Mammary epithelial cell (primary cell): Measurements from ENCODE around the gene NUP214.

Experiments used
- CTCF ChIP-seq, 2 donors: IDR thresholded peaks in 1 of 2; conservative IDR thresholded peaks in 1 of 2; 2 replicates each; pipeline ENCODE4 v1.5.1; 2011 to 2012; ENCODE audit warnings: inconsistent platforms in 2 of 2, low read length in 2 of 2, mild to moderate bottlenecking in 2 of 2, control low read depth in 1 of 2, low read depth in 1 of 2; ENCODE audit not compliant: insufficient read depth in 1 of 2; ENCODE audit errors: extremely low read depth in 1 of 2
- EZH2 ChIP-seq: IDR thresholded peaks from 2 replicates; pipeline ENCODE4 v1.6.1; 2012; ENCODE audit warnings: low read length, inconsistent platforms, borderline replicate concordance

GRCh38 chr9:131272212-131272611 is 146.8 kb downstream of the NUP214 start:
- TF ChIP-seq CTCF (conservative IDR thresholded peaks at IDR 0.05 in 1 of 2, IDR thresholded peaks at IDR 0.05 in 1 of 2; ENCODE audit: extremely low read depth in 1 of 2, insufficient read depth in 1 of 2, low read depth in 1 of 2, low read length in 2 of 2) (no peak), EZH2 (no peak)
